Kidney epithelial cell (primary cell): ENCODE measurements around the gene C2CD4C. TPM values are rescaled to one million over a fixed set of nuclear protein-coding genes. Genes with fewer than 3 reads are reported as not detected.
"Not testable (repeated sequence)": the region's sequence is repeated elsewhere in the genome, so short reads cannot be mapped to it uniquely, and the experiment has no call there.

Experiments
- DNase-seq: peaks from one replicate; pipeline ENCODE4 v3.0.0-alpha.2; 2010; ENCODE audit warnings: low read depth
- H3K27me3 ChIP-seq: 2 replicates; pipeline ENCODE4 v1.6.0; 2011; ENCODE audit warnings: low read length; ENCODE audit not compliant: control insufficient read depth, insufficient read depth
- H3K36me3 ChIP-seq: 2 replicates; pipeline ENCODE4 v1.5.1; 2011; ENCODE audit warnings: low read length; ENCODE audit not compliant: control insufficient read depth, insufficient read depth
- H3K4me3 ChIP-seq: 2 replicates; pipeline ENCODE4 v1.5.1; 2011; ENCODE audit warnings: low read depth, mild to moderate bottlenecking, control low read depth, low read length
- CTCF ChIP-seq: IDR thresholded peaks from 2 replicates; pipeline ENCODE4 v1.5.1; 2011; ENCODE audit warnings: mild to moderate bottlenecking, moderate library complexity, low read length, control low read depth, inconsistent platforms; ENCODE audit not compliant: insufficient read depth, poor library complexity, severe bottlenecking
- total RNA-seq: library from RNA; depleted of rRNA; stranded (reverse); fragments of >200 nt; gene quantifications from 2 replicates; pipeline ENCODE4 v1.2.3, GENCODE V29; 2015

C2CD4C gene
- total RNA-seq, 1 donor from 2014 or later = not detected

- peaks cover 24% of the 10 kb centered on the region for H3K27me3 ChIP-seq
- no peak for DNase-seq
- no peak for TF ChIP-seq CTCF
Observed at GRCh38 chr19:364496-365287, 44.3 kb downstream of the C2CD4C start.

GRCh38 chr19:362683-363082, 46.3 kb downstream of the C2CD4C start:
- Histone ChIP-seq H3K4me3 (no peak overlapping the region), H3K36me3 (no peaks in the 10 kb centered on the region), H3K27me3 (peaks cover 12% of the 10 kb centered on the region)
- DNase-seq = no peak
- TF ChIP-seq CTCF = no peak

More at GRCh38 chr19:364496-365287, 44.3 kb downstream of the C2CD4C start:
- Histone ChIP-seq H3K36me3 (no peaks in the 10 kb centered on the region), H3K4me3 (no peak overlapping the region)

- Histone ChIP-seq H3K36me3 (no peaks in the 10 kb centered on the region), H3K4me3 (no peak overlapping the region), H3K27me3 (peaks cover 9% of the 10 kb centered on the region)
- no peak for TF ChIP-seq CTCF
- DNase-seq = no peak
Observed at GRCh38 chr19:362154-362553, 46.8 kb downstream of the C2CD4C start.

- DNase-seq = no peak
- no peak for TF ChIP-seq CTCF
- Histone ChIP-seq H3K4me3 (no peak overlapping the region), H3K27me3 (peaks cover 3% of the 10 kb centered on the region), H3K36me3 (no peaks in the 10 kb centered on the region)
Observed at GRCh38 chr19:359653-359925, 49.4 kb downstream of the C2CD4C start.

- DNase-seq, H3K36me3 ChIP-seq, H3K4me3 ChIP-seq, H3K27me3 ChIP-seq: not testable (repeated sequence)
Observed at GRCh38 chr19:355536-355935, 53.4 kb downstream of the C2CD4C start.

Other genes starting within 250 kb of the C2CD4C start
- gene PLPP2, start 117.7 kb downstream of the C2CD4C start, total RNA-seq = 63.0 and 64.1 TPM in 2 replicates
- gene MIER2, start 64.4 kb downstream of the C2CD4C start, total RNA-seq = 12.7 and 18.4 TPM in 2 replicates
- 15.2 and 19.5 TPM in 2 replicates for gene SHC2, start 51.9 kb upstream of the C2CD4C start, total RNA-seq
- 0.14 and 0.46 TPM in 2 replicates for gene MADCAM1, start 87.3 kb upstream of the C2CD4C start, total RNA-seq
- 52.7 and 68.8 TPM in 2 replicates for gene TPGS1, start 98.3 kb upstream of the C2CD4C start, total RNA-seq
- gene CDC34, start 122.6 kb upstream of the C2CD4C start, total RNA-seq = 168 and 194 TPM in 2 replicates
- not detected in 2 replicates for gene GZMM, start 134.9 kb upstream of the C2CD4C start, total RNA-seq
- 838 and 979 TPM in 2 replicates for gene BSG, start 163.4 kb upstream of the C2CD4C start, total RNA-seq
- 0.13 and 0.48 TPM in 2 replicates for gene HCN2, start 180.7 kb upstream of the C2CD4C start, total RNA-seq
- 47.6 and 50.0 TPM in 2 replicates for gene POLRMT, start 224.4 kb upstream of the C2CD4C start, total RNA-seq
- not detected in 2 replicates for gene FGF22, start 230.7 kb upstream of the C2CD4C start, total RNA-seq